RWPE1 (cell line): ENCODE data around the gene GLI3.

ENCODE experiments used
- CTCF ChIA-PET: fragments of 350-600 bp; sonication (Branson Sonifier 250); formaldehyde crosslinking; extraction: SDS; loops from one replicate; lab custom pipeline; 2021; lab: Yijun Ruan, JAX
- POLR2A ChIA-PET: fragments of 400-600 bp; formaldehyde crosslinking; extraction: SDS; loops from one replicate; lab custom pipeline; 2020; ENCODE audit warnings: antibody characterized with exemption; ENCODE audit not compliant: low non-redundant PET; lab: Yijun Ruan, JAX
- DNase-seq: peaks from one replicate; pipeline ENCODE4 v3.0.0; 2012; ENCODE audit warnings: low spot score
- H3K27ac ChIP-seq: fragments of 450-650 bp; 2 replicates; pipeline ENCODE4 v1.5.1; 2017
- TF ChIP-seq, protein P1 (sequence below): fragments of 450-650 bp; conservative IDR thresholded peaks from 2 replicates; pipeline ENCODE4 v1.5.1; 2017; ENCODE audit warnings: low read depth, mild to moderate bottlenecking

The GLI3 gene

DNA sequence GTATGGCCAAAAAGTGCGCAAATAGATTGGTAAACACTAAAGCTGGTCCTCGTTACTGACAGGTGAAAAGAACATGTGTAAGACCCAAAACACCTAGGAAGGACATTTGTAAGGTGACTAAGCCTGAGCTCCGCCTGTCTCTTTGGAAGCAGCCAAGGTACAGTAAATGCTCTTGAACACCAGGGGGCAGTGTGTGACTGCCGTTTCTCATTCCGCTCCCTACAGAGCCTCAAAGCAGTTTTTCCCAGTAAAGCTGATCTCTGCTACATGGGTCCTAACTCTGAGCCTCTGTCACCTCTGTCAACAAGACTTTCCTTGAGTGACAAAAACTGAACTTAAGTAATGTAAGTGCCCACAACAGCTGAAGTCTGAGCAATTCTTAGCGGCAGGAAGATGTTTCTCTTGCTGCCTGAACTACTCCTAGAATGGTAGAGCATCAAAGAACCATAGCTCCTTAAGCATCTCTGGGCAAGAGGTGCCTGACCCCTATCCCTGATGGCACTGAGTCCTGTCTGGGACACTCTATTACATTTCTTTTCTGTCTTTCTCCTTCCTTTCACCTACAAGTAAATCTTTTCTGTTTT is 296.2 kb downstream of the GLI3 start:
- DNase-seq = peak; percentile 75
- CTCF ChIA-PET = interaction anchor here (0.5 to 2.0 kb wide), 51 partner anchors 11 to 1722 kb away, joined by 3 to 24 read pairs (median 4); no protein-coding TSS in a partner anchor
- TF ChIP-seq, protein P1, sequence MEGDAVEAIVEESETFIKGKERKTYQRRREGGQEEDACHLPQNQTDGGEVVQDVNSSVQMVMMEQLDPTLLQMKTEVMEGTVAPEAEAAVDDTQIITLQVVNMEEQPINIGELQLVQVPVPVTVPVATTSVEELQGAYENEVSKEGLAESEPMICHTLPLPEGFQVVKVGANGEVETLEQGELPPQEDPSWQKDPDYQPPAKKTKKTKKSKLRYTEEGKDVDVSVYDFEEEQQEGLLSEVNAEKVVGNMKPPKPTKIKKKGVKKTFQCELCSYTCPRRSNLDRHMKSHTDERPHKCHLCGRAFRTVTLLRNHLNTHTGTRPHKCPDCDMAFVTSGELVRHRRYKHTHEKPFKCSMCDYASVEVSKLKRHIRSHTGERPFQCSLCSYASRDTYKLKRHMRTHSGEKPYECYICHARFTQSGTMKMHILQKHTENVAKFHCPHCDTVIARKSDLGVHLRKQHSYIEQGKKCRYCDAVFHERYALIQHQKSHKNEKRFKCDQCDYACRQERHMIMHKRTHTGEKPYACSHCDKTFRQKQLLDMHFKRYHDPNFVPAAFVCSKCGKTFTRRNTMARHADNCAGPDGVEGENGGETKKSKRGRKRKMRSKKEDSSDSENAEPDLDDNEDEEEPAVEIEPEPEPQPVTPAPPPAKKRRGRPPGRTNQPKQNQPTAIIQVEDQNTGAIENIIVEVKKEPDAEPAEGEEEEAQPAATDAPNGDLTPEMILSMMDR = peak; percentile 92
- no peak overlapping the region for H3K27ac ChIP-seq
- POLR2A ChIA-PET = no interaction called here

DNA sequence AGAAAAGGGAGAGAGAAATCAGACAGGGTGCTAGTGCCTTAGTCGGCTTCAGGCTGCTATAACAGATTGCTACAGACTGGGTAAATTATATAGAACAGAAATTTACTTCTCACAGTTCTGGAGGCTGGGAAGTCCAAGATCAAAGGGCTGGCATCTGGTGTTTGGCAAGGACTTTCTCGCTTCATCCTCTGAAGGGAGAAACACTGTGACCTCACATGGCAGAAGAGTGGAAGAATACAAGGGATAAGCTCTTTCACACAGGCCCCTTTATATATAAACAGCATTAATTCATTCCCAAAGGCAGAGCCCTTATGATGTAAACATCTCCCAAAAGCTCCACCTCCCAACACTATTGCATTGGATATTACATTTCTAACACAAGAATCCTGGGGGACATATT is 298.6 kb downstream of the GLI3 start:
- POLR2A ChIA-PET = no interaction called here
- DNase-seq = no peak
- TF ChIP-seq, protein P1 = no peak
- CTCF ChIA-PET = interaction anchor here (0.7 kb wide), 1 partner anchor 894 kb away, joined by 3 read pairs; no protein-coding TSS in a partner anchor
- no peak overlapping the region for H3K27ac ChIP-seq

DNA sequence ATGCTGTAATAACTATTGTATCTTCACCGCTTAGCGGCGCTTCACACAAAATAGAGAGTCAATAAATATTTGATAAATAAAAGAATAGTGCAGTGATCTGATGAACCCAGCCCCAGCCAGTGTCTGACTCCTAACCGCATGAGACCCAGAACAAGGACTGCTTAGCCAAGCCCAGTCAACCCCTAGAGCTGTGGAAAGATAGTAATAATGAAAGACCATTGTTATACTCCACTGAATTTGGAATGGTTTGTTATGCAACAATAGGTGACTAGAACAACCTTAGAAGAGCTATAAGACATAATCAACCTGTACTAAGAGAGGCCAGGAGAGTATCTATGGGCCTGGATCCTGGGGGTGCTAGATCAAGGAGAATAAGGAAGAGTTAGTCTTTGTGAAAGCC is 303.6 kb downstream of the GLI3 start:
- DNase-seq = no peak
- ChIA-PET POLR2A (no interaction called here), CTCF (no interaction called here)
- no peak overlapping the region for H3K27ac ChIP-seq
- TF ChIP-seq, protein P1 = no peak

DNA sequence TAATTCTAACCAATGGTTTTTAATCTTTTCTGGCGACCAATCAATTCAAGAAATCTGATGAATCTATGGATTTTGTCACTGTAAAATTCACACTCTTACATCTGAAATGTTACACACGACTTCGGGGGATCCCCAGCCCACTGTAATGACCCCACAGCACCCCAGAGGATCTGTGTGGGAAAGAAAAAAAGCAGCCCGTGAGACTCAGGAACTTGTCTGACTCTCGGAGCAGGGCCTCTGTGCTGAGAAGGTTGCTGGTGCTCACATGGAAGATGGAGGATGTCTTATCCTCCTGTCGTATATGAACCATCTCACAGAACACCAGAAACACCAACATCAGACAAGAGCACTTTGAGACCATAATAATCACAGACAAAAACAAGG is 305.8 kb downstream of the GLI3 start:
- no peak for DNase-seq
- H3K27ac ChIP-seq = no peak overlapping the region
- ChIA-PET CTCF (no interaction called here), POLR2A (no interaction called here)
- TF ChIP-seq, protein P1 = no peak

DNA sequence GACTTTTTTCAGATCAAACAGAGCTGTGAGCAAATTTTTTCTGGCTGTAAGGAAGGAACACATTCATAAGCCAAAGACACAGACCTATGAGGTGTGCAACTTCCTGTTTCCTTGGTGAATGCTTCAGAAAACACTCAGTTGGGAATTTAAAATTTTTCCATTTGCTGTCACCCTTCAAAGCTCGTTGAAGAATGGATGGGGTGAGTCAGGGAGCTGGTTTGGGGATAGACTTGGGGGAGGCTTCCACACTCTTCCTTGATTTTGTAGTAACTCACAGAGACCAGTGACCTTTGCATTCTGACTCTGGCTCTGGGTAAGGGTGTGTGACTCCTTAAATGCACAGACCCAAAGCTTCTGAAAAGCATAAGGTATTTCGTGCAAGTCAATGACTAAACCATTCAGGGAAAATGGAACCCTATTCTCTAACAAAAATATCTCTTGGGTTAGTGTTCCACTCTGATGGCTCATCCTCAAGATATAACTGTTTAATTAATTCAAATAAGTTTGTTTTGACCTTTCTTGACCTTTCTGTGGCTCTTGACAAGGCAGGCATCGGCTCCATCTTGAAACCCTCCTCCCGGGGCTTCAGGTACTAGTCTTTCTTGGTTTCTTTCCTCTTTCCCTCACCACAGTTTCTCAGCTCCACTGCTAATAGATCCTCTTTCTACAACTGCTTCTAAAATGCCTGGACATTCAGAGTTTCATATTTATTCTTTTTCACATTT is 306.3 kb downstream of the GLI3 start:
- TF ChIP-seq, protein P1 = no peak
- ChIA-PET POLR2A (no interaction called here), CTCF (interaction anchor here (0.6 kb wide), 1 partner anchor 197 kb away, joined by 3 read pairs; no protein-coding TSS in a partner anchor)
- DNase-seq = no peak
- no peak overlapping the region for H3K27ac ChIP-seq

DNA sequence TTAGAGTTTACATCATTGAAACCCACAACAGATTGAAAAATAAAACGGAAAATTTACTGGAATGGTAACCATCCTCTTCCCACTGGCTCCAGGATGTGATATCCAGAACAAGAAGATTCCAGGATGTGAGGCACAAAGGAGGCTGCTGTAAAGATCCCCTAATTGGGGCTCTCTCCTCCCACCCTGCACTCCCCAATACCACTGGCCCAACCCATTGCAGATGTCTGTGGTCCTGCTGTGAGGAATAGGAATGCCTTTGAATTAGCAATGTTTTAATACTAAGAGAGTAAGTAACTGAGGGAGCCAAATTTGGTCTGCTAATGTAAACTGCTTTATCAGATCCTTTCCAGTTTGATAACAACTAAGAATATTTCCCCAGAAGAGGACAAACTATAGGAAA is 308.2 kb downstream of the GLI3 start:
- H3K27ac ChIP-seq = no peak overlapping the region
- no peak for DNase-seq
- POLR2A ChIA-PET = no interaction called here
- CTCF ChIA-PET = no interaction called here
- TF ChIP-seq, protein P1 = no peak
